ENCODE data around the gene TRMT6. TPM values are rescaled to one million over a fixed set of nuclear protein-coding genes. Genes with fewer than 3 reads are reported as not detected.

The TRMT6 gene
- total RNA-seq, 4 donors from 2014 or later, result 4.9 to 13.6 (median 8.6) TPM

GRCh38 chr20:5990946-5991345 lies 40.6 kb upstream of the TRMT6 start:
- no peak for TF ChIP-seq EP300 (IDR thresholded peaks at IDR 0.05)
- no peak for TF ChIP-seq CTCF (IDR thresholded peaks at IDR 0.05)
- TF ChIP-seq POLR2A (IDR thresholded peaks at IDR 0.05), result no peak
- no peaks in the 10 kb centered on the region for H3K27me3 ChIP-seq
- no peak overlapping the region for H3K4me3 ChIP-seq
- no peak for DNase-seq (ENCODE audit: low spot score in 2 of 2)
- H3K9me3 ChIP-seq, result no peaks in the 10 kb centered on the region
- H3K36me3 ChIP-seq, result peaks cover 0 to 50% (median 0%) of the 10 kb centered on the region in 3 donors
- H3K4me1 ChIP-seq, result no peaks in the 10 kb centered on the region
- no peak overlapping the region for H3K27ac ChIP-seq
- 85 to 95% methylated on average over 3 of the region's 3 CpGs for WGBS, 2 donors

GRCh38 chr20:5989539-5989938 lies 39.2 kb upstream of the TRMT6 start:
- no peaks in the 10 kb centered on the region for H3K4me1 ChIP-seq
- no peak overlapping the region for H3K27ac ChIP-seq
- no peaks in the 10 kb centered on the region for H3K9me3 ChIP-seq
- DNase-seq (ENCODE audit: low spot score in 2 of 2), result no peak
- whole genome bisulfite sequencing, 2 donors, result 86 to 88% methylated on average over 1 of the region's 1 CpG
- H3K4me3 ChIP-seq, result no peak overlapping the region
- no peaks in the 10 kb centered on the region for H3K27me3 ChIP-seq
- H3K36me3 ChIP-seq, result peaks cover 0 to 55% (median 0%) of the 10 kb centered on the region in 3 donors
- TF ChIP-seq POLR2A (IDR thresholded peaks at IDR 0.05), result no peak
- no peak for TF ChIP-seq EP300 (IDR thresholded peaks at IDR 0.05)
- TF ChIP-seq CTCF (IDR thresholded peaks at IDR 0.05), result no peak

- WGBS, 2 donors, result 94% methylated on average over 2 of the region's 2 CpGs
- peaks cover 0 to 68% (median 0%) of the 10 kb centered on the region in 3 donors for H3K36me3 ChIP-seq
Observed at GRCh38 chr20:5987383-5987782, 37.0 kb upstream of the TRMT6 start.

GRCh38 chr20:5980720-5981538 lies 30.6 kb upstream of the TRMT6 start:
- Histone ChIP-seq H3K4me1 (no peaks in the 10 kb centered on the region), H3K9me3 (no peaks in the 10 kb centered on the region), H3K27ac (no peak overlapping the region), H3K36me3 (peaks cover 0 to 62% (median 0%) of the 10 kb centered on the region in 3 donors), H3K4me3 (no peak overlapping the region), H3K27me3 (no peaks in the 10 kb centered on the region)
- DNase-seq (ENCODE audit: low spot score in 2 of 2), result no peak
- 75 to 79% methylated on average over 5 of the region's 5 CpGs for WGBS, 2 donors
- TF ChIP-seq EP300 (IDR thresholded peaks at IDR 0.05), result no peak
- TF ChIP-seq CTCF (IDR thresholded peaks at IDR 0.05), result no peak
- no peak for TF ChIP-seq POLR2A (IDR thresholded peaks at IDR 0.05)

More at GRCh38 chr20:5987383-5987782, 37.0 kb upstream of the TRMT6 start:
- Histone ChIP-seq H3K27me3 (no peaks in the 10 kb centered on the region), H3K4me1 (no peaks in the 10 kb centered on the region), H3K27ac (no peak overlapping the region), H3K9me3 (no peaks in the 10 kb centered on the region), H3K4me3 (no peak overlapping the region)
- TF ChIP-seq CTCF (IDR thresholded peaks at IDR 0.05), result no peak
- TF ChIP-seq POLR2A (IDR thresholded peaks at IDR 0.05), result no peak
- TF ChIP-seq EP300 (IDR thresholded peaks at IDR 0.05), result no peak
- no peak for DNase-seq (ENCODE audit: low spot score in 2 of 2)

- Histone ChIP-seq H3K27me3 (no peaks in the 10 kb centered on the region), H3K4me1 (no peaks in the 10 kb centered on the region), H3K9me3 (no peaks in the 10 kb centered on the region), H3K4me3 (no peak overlapping the region), H3K27ac (no peak overlapping the region), H3K36me3 (peaks cover 0 to 57% (median 0%) of the 10 kb centered on the region in 3 donors)
- DNase-seq (ENCODE audit: low spot score in 2 of 2), result no peak
- no peak for TF ChIP-seq EP300 (IDR thresholded peaks at IDR 0.05)
- 86 to 95% methylated on average over 4 of the region's 4 CpGs for WGBS, 2 donors
Observed at GRCh38 chr20:5979801-5980200, 29.5 kb upstream of the TRMT6 start.
